B cell (primary cell): Measurements from ENCODE around the gene PEX11G. TPM values are rescaled to one million over a fixed set of nuclear protein-coding genes. Genes with fewer than 3 reads are reported as not detected.

Experiments used
- ATAC-seq: fragments of 200-7000 bp; cut with Tn5 transposase; one replicate; pipeline ENCODE4 v1.10.0; 2021; ENCODE audit warnings: low read depth, mild to moderate bottlenecking, moderate number of reproducible peaks, moderate library complexity
- CTCF ChIA-PET: fragments of 350-600 bp; sonication (Branson Sonifier 250); formaldehyde crosslinking; loops from one replicate; lab custom pipeline; 2021; ENCODE audit warnings: antibody characterized with exemption, inconsistent platforms; lab: Charles Lee
- POLR2A ChIA-PET: fragments of 350-600 bp; sonication (Branson Sonifier 250); formaldehyde crosslinking; loops from one replicate; lab custom pipeline; 2021; ENCODE audit warnings: antibody characterized with exemption; lab: Charles Lee
- DNase-seq: peaks from one replicate; pipeline ENCODE4 v3.0.0; 2013
- H2AFZ ChIP-seq: 2 replicates; pipeline ENCODE4 v1.6.1; 2012; ENCODE audit warnings: mild to moderate bottlenecking, low read depth, low read length; ENCODE audit not compliant: insufficient read depth, poor library complexity, severe bottlenecking
- H3K27ac ChIP-seq, 2 donors: 1 replicate in 1 of 2; 2 replicates in 1 of 2; pipeline ENCODE4 v1.5.1; 2012 to 2013; ENCODE audit warnings: low read length in 2 of 2, mild to moderate bottlenecking in 2 of 2, moderate library complexity in 1 of 2
- H3K27me3 ChIP-seq, 4 experiments: fragments of 200-600 bp in 1 of 4; sonication (generic) in 1 of 4; replicated peaks in 1 of 4; 1 replicate in 2 of 4; 2 replicates in 2 of 4; pipeline versions ENCODE4 v1.6.1 to v1.7.0; 2013 to 2016; ENCODE audit warnings: low read length in 3 of 4, mild to moderate bottlenecking in 2 of 4, mixed read lengths in 1 of 4, moderate library complexity in 1 of 4; ENCODE audit not compliant: insufficient read depth in 4 of 4, control insufficient read depth in 3 of 4; ENCODE audit errors: control extremely low read depth in 1 of 4
- H3K36me3 ChIP-seq, 2 experiments: replicated peaks in 1 of 2; 1 replicate in 1 of 2; 2 replicates in 1 of 2; pipeline versions ENCODE4 v1.6.1 to v1.7.1; 2013; ENCODE audit warnings: low read length in 1 of 2; ENCODE audit not compliant: insufficient read depth in 2 of 2, control insufficient read depth in 1 of 2; ENCODE audit errors: control extremely low read depth in 1 of 2, extremely low read depth in 1 of 2
- H3K4me1 ChIP-seq, 2 donors: fragments of 200-600 bp in 1 of 2; sonication (generic) in 1 of 2; 1 replicate in 1 of 2; 2 replicates in 1 of 2; pipeline versions ENCODE4 v1.5.1 to v1.6.1; 2013 to 2017; ENCODE audit warnings: low read length in 2 of 2; ENCODE audit not compliant: control insufficient read depth in 2 of 2, insufficient read depth in 2 of 2
- H3K4me2 ChIP-seq: replicated peaks from 2 replicates; pipeline ENCODE3; 2012; ENCODE audit warnings: mild to moderate bottlenecking, low read depth, low read length; ENCODE audit not compliant: poor library complexity, severe bottlenecking
- H3K4me3 ChIP-seq, 5 experiments: fragments of 200-600 bp in 1 of 5; sonication (generic) in 1 of 5; 1 replicate in 3 of 5; 2 replicates in 2 of 5; pipeline versions ENCODE4 v1.5.1 to v1.7.0; 2011 to 2016; ENCODE audit warnings: low read length in 4 of 5, mild to moderate bottlenecking in 4 of 5, low read depth in 2 of 5, control low read depth in 1 of 5, moderate library complexity in 1 of 5; ENCODE audit not compliant: insufficient read depth in 1 of 5; ENCODE audit errors: control extremely low read depth in 1 of 5, extremely low read depth in 1 of 5
- H3K79me2 ChIP-seq: fragments of 200-600 bp; sonication (generic); one replicate; pipeline ENCODE4 v1.6.0; 2016; ENCODE audit warnings: low read length; ENCODE audit not compliant: control insufficient read depth, insufficient read depth
- H3K9ac ChIP-seq: fragments of 200-600 bp; sonication (generic); 2 replicates; pipeline ENCODE4 v1.6.1; 2017; ENCODE audit warnings: mild to moderate bottlenecking, low read length, moderate library complexity
- H3K9me3 ChIP-seq, 3 donors: one replicate each; pipeline versions ENCODE4 v1.6.1 to v1.7.1; 2013; ENCODE audit warnings: low read length in 2 of 3; ENCODE audit not compliant: control insufficient read depth in 2 of 3, insufficient read depth in 1 of 3; ENCODE audit errors: control extremely low read depth in 1 of 3
- H4K20me1 ChIP-seq: 2 replicates; pipeline ENCODE4 v1.6.0; 2012; ENCODE audit warnings: mild to moderate bottlenecking, low read length; ENCODE audit not compliant: insufficient read depth, control insufficient read depth, poor library complexity, severe bottlenecking
- H3K27ac Mint-ChIP-seq: one replicate; pipeline ENCODE4 v1.8.0; 2021; ENCODE audit warnings: mixed read lengths
- H3K27me3 Mint-ChIP-seq: one replicate; pipeline ENCODE4 v1.8.0; 2021; ENCODE audit warnings: mixed read lengths
- H3K4me1 Mint-ChIP-seq: one replicate; pipeline ENCODE4 v1.8.0; 2021; ENCODE audit warnings: mixed read lengths
- H3K4me3 Mint-ChIP-seq: one replicate; pipeline ENCODE4 v1.8.0; 2021; ENCODE audit warnings: mixed read lengths
- H3K9me3 Mint-ChIP-seq: one replicate; pipeline ENCODE4 v1.8.0; 2022; ENCODE audit warnings: mixed read lengths; ENCODE audit not compliant: insufficient read depth
- CTCF ChIP-seq: fragments of 200-600 bp; IDR thresholded peaks from one replicate; pipeline ENCODE4 v1.8.0; 2022; ENCODE audit warnings: antibody characterized with exemption, mild to moderate bottlenecking
- EZH2 ChIP-seq: IDR thresholded peaks from 2 replicates; pipeline ENCODE4 v1.6.1; 2012; ENCODE audit warnings: borderline replicate concordance, low read depth, mild to moderate bottlenecking, moderate library complexity, low read length; ENCODE audit not compliant: insufficient read depth, poor library complexity, severe bottlenecking
- WGBS: methylation state at CpG from one replicate; pipeline ENCODE4 v1.1.5; 2013; ENCODE audit warnings: missing lambda C conversion rate; ENCODE audit not compliant: insufficient coverage; 5-methylcytosine and 5-hydroxymethylcytosine counted together
- intact Hi-C: fragments of 100-400 bp; cut with micrococcal nuclease; formaldehyde crosslinking; loops from one replicate; pipeline ENCODE4 v1.10.0; 2022
- polyA plus RNA-seq: library from polyadenylated mRNA; depleted of rRNA; stranded (reverse); fragments of >200 nt; gene quantifications from 2 replicates; pipeline ENCODE4 v1.2.3, GENCODE V29; 2012
- total RNA-seq, 2 donors: library from RNA; stranded (reverse); fragments of 120-200 nt in 1 of 2; gene quantifications; 1 replicate in 1 of 2; 2 replicates in 1 of 2; pipeline versions ENCODE4 v1.2.3 to v1.2.4, GENCODE V29; 2013 to 2022

The PEX11G gene
- total and polyA plus RNA-seq, 2 donors (not counting 1 experiment from before 2014, with no cell fraction given), result 0.40 to 0.62 TPM

- ChIA-PET CTCF (no interaction called here), POLR2A (no interaction called here)
- Histone ChIP-seq H4K20me1 (peaks cover 1% of the 10 kb centered on the region), H2AFZ (no peak overlapping the region), H3K4me3 (no peak overlapping the region), H3K4me2 (no peak overlapping the region), H3K27me3 (no peaks in the 10 kb centered on the region), H3K4me1 (peaks cover 6 to 13% of the 10 kb centered on the region in 2 donors), H3K36me3 (no peaks in the 10 kb centered on the region), H3K27ac (no peak overlapping the region), H3K79me2 (peaks cover 2% of the 10 kb centered on the region), H3K9ac (no peak overlapping the region), H3K9me3 (peaks cover 0 to 3% (median 0%) of the 10 kb centered on the region in 3 donors)
- Mint-ChIP-seq H3K4me3 (no peak overlapping the region), H3K27ac (no peak overlapping the region), H3K4me1 (peaks cover 6% of the 10 kb centered on the region), H3K27me3 (no peaks in the 10 kb centered on the region), H3K9me3 (no peaks in the 10 kb centered on the region)
- ATAC-seq, result no peak
- WGBS, result 96% methylated on average over 17 of the region's 17 CpGs
- no peak for DNase-seq
- intact Hi-C loops, result no loop called here
- TF ChIP-seq EZH2 (no peak), CTCF (no peak)
These were observed 5.1 kb downstream of the PEX11G start for GRCh38 chr19:7483720-7484201.

- no peak for TF ChIP-seq CTCF
- TF ChIP-seq EZH2, result no peak
- intact Hi-C loops, result no loop called here
- Histone ChIP-seq H3K9ac (no peak overlapping the region), H2AFZ (no peak overlapping the region), H3K4me2 (peak overlapping the region; percentile 15), H3K9me3 (peaks cover 0 to 3% (median 0%) of the 10 kb centered on the region in 3 donors), H3K36me3 (no peaks in the 10 kb centered on the region), H3K27me3 (no peaks in the 10 kb centered on the region), H3K4me1 (peaks cover 6 to 8% of the 10 kb centered on the region in 2 donors), H3K79me2 (peaks cover 2% of the 10 kb centered on the region), H3K27ac (no peak overlapping the region), H3K4me3 (no peak overlapping the region), H4K20me1 (peaks cover 11% of the 10 kb centered on the region)
- Mint-ChIP-seq H3K4me3 (no peak overlapping the region), H3K9me3 (no peaks in the 10 kb centered on the region), H3K27me3 (no peaks in the 10 kb centered on the region), H3K27ac (no peak overlapping the region), H3K4me1 (peaks cover 6% of the 10 kb centered on the region)
- ATAC-seq, result no peak
- WGBS, result 50% methylated on average over 28 of the region's 37 CpGs
- DNase-seq, result no peak
- POLR2A ChIA-PET, result interaction anchor here (0.6 kb wide), 1 partner anchor 8 kb away, joined by 3 read pairs; no protein-coding TSS in a partner anchor
- CTCF ChIA-PET, result no interaction called here
These were observed 6.0 kb downstream of the PEX11G start for GRCh38 chr19:7482584-7483439.
